ENCODE measurements around the gene TMEM17. TPM values are rescaled to one million over a fixed set of nuclear protein-coding genes. Genes with fewer than 3 reads are reported as not detected.
A peak's percentile ranks its signal among the peaks of the same experiment; 100 is the strongest.

TMEM17 gene
- total and polyA plus RNA-seq, 2 of the 13 experiments (the other 11 are each of a cell fraction or from before 2014, with no cell fraction given), result 0.22 to 0.50 TPM

DNA sequence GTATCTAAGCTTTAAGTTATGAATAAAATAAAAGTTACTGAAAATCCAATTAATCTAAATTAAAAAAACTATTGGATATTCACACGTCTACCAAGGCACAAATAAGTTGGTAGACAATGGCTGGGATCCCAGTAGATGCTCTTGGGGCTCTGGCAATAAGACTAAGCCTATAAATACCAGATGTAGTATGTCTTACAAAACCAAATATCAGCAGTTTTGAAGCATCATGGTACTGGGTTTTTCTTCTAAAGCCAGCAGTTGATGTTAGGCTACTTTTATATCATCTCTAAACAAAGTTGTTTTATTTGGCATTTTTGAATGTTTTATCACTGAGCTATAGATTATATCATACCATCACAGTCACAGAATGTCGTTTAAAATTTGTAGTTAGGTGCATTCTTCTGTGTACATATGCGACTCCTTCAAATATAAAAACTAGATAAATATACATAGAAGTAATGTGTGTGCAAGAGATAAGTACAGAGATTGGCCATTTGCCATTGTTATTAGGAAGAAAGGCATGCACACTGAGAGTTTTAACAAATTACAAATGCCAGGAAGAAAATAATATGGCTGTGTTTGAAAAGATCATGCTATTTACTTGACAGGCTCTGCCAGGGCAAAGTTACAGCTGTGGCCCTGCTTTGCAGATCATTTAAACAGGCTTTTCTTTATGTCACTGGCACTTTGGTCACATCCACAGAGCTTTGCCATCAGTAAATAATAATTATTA is 21.6 kb upstream of the TMEM17 start (continued):
- TF ChIP-seq, protein P1, sequence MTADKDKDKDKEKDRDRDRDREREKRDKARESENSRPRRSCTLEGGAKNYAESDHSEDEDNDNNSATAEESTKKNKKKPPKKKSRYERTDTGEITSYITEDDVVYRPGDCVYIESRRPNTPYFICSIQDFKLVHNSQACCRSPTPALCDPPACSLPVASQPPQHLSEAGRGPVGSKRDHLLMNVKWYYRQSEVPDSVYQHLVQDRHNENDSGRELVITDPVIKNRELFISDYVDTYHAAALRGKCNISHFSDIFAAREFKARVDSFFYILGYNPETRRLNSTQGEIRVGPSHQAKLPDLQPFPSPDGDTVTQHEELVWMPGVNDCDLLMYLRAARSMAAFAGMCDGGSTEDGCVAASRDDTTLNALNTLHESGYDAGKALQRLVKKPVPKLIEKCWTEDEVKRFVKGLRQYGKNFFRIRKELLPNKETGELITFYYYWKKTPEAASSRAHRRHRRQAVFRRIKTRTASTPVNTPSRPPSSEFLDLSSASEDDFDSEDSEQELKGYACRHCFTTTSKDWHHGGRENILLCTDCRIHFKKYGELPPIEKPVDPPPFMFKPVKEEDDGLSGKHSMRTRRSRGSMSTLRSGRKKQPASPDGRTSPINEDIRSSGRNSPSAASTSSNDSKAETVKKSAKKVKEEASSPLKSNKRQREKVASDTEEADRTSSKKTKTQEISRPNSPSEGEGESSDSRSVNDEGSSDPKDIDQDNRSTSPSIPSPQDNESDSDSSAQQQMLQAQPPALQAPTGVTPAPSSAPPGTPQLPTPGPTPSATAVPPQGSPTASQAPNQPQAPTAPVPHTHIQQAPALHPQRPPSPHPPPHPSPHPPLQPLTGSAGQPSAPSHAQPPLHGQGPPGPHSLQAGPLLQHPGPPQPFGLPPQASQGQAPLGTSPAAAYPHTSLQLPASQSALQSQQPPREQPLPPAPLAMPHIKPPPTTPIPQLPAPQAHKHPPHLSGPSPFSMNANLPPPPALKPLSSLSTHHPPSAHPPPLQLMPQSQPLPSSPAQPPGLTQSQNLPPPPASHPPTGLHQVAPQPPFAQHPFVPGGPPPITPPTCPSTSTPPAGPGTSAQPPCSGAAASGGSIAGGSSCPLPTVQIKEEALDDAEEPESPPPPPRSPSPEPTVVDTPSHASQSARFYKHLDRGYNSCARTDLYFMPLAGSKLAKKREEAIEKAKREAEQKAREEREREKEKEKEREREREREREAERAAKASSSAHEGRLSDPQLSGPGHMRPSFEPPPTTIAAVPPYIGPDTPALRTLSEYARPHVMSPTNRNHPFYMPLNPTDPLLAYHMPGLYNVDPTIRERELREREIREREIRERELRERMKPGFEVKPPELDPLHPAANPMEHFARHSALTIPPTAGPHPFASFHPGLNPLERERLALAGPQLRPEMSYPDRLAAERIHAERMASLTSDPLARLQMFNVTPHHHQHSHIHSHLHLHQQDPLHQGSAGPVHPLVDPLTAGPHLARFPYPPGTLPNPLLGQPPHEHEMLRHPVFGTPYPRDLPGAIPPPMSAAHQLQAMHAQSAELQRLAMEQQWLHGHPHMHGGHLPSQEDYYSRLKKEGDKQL (CRISPR knock-in tag; IDR thresholded peaks at IDR 0.05; ENCODE audit: low read depth), result no peak
- TF ChIP-seq RFXANK (CRISPR knock-in tag; IDR thresholded peaks at IDR 0.05) (no peak), GABPB1 (CRISPR knock-in tag; IDR thresholded peaks at IDR 0.05) (no peak), MAFF (IDR thresholded peaks at IDR 0.05; ENCODE audit: low read depth, low read length) (no peak), ZNF101 (CRISPR knock-in tag; IDR thresholded peaks at IDR 0.05; ENCODE audit: borderline replicate concordance, low read depth) (no peak), PHF8 (CRISPR knock-in tag; IDR thresholded peaks at IDR 0.05) (no peak), PLRG1 (conservative IDR thresholded peaks at IDR 0.05) (no peak), ZNF598 (CRISPR knock-in tag; IDR thresholded peaks at IDR 0.05; ENCODE audit: borderline replicate concordance) (no peak), ZSCAN9 (CRISPR knock-in tag; IDR thresholded peaks at IDR 0.05; ENCODE audit: borderline replicate concordance) (no peak; the same call in 1 of the 2 replicates), CHD4 (IDR thresholded peaks at IDR 0.05; ENCODE audit: borderline replicate concordance, low read length) (no peak; the same call in none of the 2 replicates), TGIF2 (CRISPR knock-in tag; IDR thresholded peaks at IDR 0.05) (no peak), TCF7 (IDR thresholded peaks at IDR 0.05; ENCODE audit: low read depth) (peak; percentile 54), ZNF713 (CRISPR knock-in tag; IDR thresholded peaks at IDR 0.05) (no peak), BORCS8-MEF2B (CRISPR knock-in tag; IDR thresholded peaks at IDR 0.05) (no peak), HES4 (CRISPR knock-in tag; IDR thresholded peaks at IDR 0.05; ENCODE audit: borderline replicate concordance) (no peak), MLLT10 (CRISPR knock-in tag; IDR thresholded peaks at IDR 0.05) (no peak), HNRNPK (IDR thresholded peaks at IDR 0.05; ENCODE audit: low read depth, low read length, poor library complexity, severe bottlenecking) (no peak), KDM2A (CRISPR knock-in tag; IDR thresholded peaks at IDR 0.05; ENCODE audit: borderline replicate concordance, low read depth) (no peak), SMAD3 (CRISPR knock-in tag; IDR thresholded peaks at IDR 0.05) (0 out of 2 replicates have a peak, but pooled peaks have one; percentile 29)
- TF ChIP-seq, protein P2, sequence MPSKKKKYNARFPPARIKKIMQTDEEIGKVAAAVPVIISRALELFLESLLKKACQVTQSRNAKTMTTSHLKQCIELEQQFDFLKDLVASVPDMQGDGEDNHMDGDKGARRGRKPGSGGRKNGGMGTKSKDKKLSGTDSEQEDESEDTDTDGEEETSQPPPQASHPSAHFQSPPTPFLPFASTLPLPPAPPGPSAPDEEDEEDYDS (CRISPR knock-in tag; IDR thresholded peaks at IDR 0.05), result no peak
- TF ChIP-seq, protein P3, sequence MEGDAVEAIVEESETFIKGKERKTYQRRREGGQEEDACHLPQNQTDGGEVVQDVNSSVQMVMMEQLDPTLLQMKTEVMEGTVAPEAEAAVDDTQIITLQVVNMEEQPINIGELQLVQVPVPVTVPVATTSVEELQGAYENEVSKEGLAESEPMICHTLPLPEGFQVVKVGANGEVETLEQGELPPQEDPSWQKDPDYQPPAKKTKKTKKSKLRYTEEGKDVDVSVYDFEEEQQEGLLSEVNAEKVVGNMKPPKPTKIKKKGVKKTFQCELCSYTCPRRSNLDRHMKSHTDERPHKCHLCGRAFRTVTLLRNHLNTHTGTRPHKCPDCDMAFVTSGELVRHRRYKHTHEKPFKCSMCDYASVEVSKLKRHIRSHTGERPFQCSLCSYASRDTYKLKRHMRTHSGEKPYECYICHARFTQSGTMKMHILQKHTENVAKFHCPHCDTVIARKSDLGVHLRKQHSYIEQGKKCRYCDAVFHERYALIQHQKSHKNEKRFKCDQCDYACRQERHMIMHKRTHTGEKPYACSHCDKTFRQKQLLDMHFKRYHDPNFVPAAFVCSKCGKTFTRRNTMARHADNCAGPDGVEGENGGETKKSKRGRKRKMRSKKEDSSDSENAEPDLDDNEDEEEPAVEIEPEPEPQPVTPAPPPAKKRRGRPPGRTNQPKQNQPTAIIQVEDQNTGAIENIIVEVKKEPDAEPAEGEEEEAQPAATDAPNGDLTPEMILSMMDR (CRISPR knock-in tag; IDR thresholded peaks at IDR 0.05), result no peak
- TF ChIP-seq, protein P4, sequence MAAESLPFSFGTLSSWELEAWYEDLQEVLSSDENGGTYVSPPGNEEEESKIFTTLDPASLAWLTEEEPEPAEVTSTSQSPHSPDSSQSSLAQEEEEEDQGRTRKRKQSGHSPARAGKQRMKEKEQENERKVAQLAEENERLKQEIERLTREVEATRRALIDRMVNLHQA (CRISPR knock-in tag; IDR thresholded peaks at IDR 0.05), result no peak
